ENCODE data around the gene MRPL36.

Gene MRPL36

DNA sequence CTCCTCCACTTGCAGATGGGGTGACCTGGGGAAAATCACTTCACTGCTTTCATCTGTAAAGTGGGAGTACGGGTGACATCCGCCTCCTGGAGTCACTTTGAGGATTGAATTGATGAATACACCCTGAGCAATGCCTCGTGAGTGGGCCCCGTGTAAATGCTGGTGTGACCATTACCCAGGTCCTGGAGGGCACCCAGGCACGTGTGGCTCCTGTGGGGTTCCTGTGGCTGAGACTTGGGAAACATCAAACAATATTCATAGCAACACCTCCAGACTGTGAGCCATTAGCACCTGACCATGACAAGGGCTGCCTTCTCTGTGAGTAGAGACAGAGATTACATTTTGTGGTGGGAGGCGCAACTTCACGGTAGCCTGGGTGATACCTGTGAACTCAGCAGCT lies 11.4 kb downstream of the MRPL36 start:
- H3K4me3 ChIP-seq (ENCODE audit: low read depth in 1 of 2, low read length in 1 of 2): no peak overlapping the region
- no peak overlapping the region for H3K27ac ChIP-seq
- TF ChIP-seq CTCF (IDR thresholded peaks at IDR 0.05): no peak
- H3K9me3 ChIP-seq: no peaks in the 10 kb centered on the region
- H3K27me3 ChIP-seq: peaks cover 34% of the 10 kb centered on the region
- H3K36me3 ChIP-seq: no peaks in the 10 kb centered on the region
- H3K4me1 ChIP-seq (ENCODE audit: control insufficient read depth in 1 of 2, insufficient read depth in 1 of 2, low read depth in 1 of 2, low read length in 1 of 2): no peaks in the 10 kb centered on the region

- H3K36me3 ChIP-seq: no peaks in the 10 kb centered on the region
- no peak for TF ChIP-seq CTCF (IDR thresholded peaks at IDR 0.05)
- H3K9me3 ChIP-seq: no peaks in the 10 kb centered on the region
- no peak overlapping the region for H3K27ac ChIP-seq
- no peaks in the 10 kb centered on the region for H3K4me1 ChIP-seq (ENCODE audit: control insufficient read depth in 1 of 2, insufficient read depth in 1 of 2, low read depth in 1 of 2, low read length in 1 of 2)
- no peak overlapping the region for H3K4me3 ChIP-seq (ENCODE audit: low read depth in 1 of 2, low read length in 1 of 2)
- H3K27me3 ChIP-seq: peaks cover 39% of the 10 kb centered on the region
Observed at GRCh38 chr5:1787472-1788047, 12.1 kb downstream of the MRPL36 start.

- H3K9me3 ChIP-seq: no peaks in the 10 kb centered on the region
- TF ChIP-seq CTCF (IDR thresholded peaks at IDR 0.05): no peak
- H3K27me3 ChIP-seq: peaks cover 39% of the 10 kb centered on the region
- no peak overlapping the region for H3K27ac ChIP-seq
- H3K4me3 ChIP-seq (ENCODE audit: low read depth in 1 of 2, low read length in 1 of 2): no peak overlapping the region
- H3K36me3 ChIP-seq: no peaks in the 10 kb centered on the region
- H3K4me1 ChIP-seq (ENCODE audit: control insufficient read depth in 1 of 2, insufficient read depth in 1 of 2, low read depth in 1 of 2, low read length in 1 of 2): no peaks in the 10 kb centered on the region
Observed at GRCh38 chr5:1786621-1787471, 12.8 kb downstream of the MRPL36 start.

DNA sequence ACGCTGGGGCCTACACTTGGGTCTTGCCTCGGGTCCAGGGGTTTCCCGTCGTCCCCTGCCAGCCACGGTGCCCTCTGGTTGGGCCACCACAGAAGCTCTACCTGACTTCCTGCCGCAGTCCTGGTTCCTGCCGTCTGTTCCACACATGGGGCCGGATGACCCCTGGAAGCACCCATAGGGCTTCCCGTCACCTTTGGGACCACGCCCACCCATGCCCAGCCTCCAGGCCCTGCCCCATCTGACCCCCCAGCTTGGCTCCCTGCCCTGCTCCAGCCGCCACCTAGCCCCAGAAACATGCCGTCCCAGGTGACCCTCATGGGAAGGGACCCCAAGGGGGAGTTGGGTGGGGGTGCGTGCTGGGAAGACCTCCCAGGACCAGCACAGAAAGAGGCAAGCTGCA lies 13.7 kb downstream of the MRPL36 start:
- Histone ChIP-seq H3K27ac (no peak overlapping the region), H3K4me3 (ENCODE audit: low read depth in 1 of 2, low read length in 1 of 2) (no peak overlapping the region), H3K4me1 (ENCODE audit: control insufficient read depth in 1 of 2, insufficient read depth in 1 of 2, low read depth in 1 of 2, low read length in 1 of 2) (no peaks in the 10 kb centered on the region), H3K36me3 (no peaks in the 10 kb centered on the region), H3K9me3 (no peaks in the 10 kb centered on the region), H3K27me3 (peaks cover 37% of the 10 kb centered on the region)
- no peak for TF ChIP-seq CTCF (IDR thresholded peaks at IDR 0.05)

- no peaks in the 10 kb centered on the region for H3K9me3 ChIP-seq
- no peak for TF ChIP-seq CTCF (IDR thresholded peaks at IDR 0.05)
- peaks cover 28% of the 10 kb centered on the region for H3K27me3 ChIP-seq
- no peaks in the 10 kb centered on the region for H3K36me3 ChIP-seq
- H3K4me1 ChIP-seq (ENCODE audit: control insufficient read depth in 1 of 2, insufficient read depth in 1 of 2, low read depth in 1 of 2, low read length in 1 of 2): no peaks in the 10 kb centered on the region
- H3K4me3 ChIP-seq (ENCODE audit: low read depth in 1 of 2, low read length in 1 of 2): no peak overlapping the region
- H3K27ac ChIP-seq: no peak overlapping the region
Observed at GRCh38 chr5:1785062-1785461, 14.6 kb downstream of the MRPL36 start.
